Hippocampal formation (tissue), 2 donors: ENCODE data around the gene SLMAP.
A peak's percentile ranks its signal among the peaks of the same experiment; 100 is the strongest.

Experiments
- DNase-seq, 2 donors: peaks; one replicate each; lab custom pipeline; 2025; lab: John Stamatoyannopoulos, UW

Gene SLMAP

DNA sequence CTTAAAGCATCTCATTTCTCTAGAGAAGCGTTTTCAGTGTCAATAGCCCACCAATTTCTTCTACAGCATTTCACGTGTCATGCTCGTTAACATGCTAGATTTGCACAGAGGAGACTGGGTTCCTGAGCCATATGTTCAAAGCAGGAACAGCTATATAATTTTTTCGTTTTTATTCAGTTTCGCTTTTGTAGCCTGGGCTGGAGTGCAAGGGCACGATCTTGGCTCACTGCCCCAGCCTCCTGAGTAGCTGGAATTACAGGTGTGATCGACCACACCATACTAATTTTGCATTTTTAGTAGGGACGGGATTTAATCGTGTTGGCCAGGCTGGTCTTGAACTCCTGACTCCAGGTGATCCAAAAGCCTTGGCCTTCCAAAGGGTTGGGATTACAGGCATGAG, 6.6 kb upstream of the SLMAP start:
- no peak for DNase-seq

DNA sequence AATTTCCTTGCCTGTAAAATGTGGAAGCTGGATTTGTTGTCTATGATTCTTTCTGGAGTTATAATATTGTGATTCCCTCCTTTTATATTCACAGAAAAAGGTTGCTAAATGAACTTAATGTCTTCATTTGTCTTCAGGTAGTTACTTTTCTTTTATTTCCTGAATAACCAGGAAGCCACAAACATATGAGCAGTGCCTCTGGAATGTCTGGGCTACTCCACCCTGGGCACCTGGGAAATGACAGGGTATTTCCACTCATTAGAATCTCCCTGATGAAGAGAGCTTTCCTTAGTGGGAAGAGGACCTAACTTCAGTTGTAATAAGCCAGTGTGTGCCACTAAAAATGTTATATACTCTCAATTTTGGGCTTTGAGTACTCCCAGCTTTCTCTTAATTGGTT, 3.8 kb upstream of the SLMAP start:
- no peak for DNase-seq

DNA sequence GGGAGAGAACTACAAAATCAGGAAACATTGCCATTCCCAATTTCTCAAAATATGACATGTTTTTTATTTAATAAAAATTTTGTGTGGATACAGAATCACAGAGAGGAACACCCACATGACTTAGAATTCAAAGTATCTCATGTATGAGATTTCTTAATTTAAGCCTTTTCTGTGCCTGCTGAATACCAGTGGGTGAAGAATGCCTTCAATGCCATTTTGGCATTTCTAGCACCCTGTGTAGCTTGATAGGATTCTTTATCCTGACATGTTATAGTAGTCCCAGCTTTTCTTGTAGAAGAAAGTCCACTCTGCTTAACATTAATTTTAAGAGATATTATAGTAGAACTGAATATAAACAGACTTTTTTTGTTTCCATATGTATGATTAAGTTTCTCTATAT, 3.1 kb upstream of the SLMAP start:
- no peak for DNase-seq

DNA sequence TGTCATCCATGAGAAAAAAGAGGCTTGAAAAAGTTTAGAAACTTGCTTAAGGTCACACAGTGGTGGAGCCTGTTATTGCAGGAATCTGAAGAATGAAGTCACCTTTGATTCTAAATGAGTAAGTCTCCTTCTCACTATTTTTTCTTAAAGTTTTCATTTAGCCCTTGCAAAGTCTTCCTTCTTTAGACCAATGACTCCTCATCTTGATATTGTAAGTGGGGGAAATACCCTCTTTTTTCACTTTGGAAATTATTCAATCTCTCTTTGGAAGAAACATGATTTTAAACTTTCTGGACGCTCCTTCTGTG, 787 bp upstream of the SLMAP start:
- no peak for DNase-seq

DNA sequence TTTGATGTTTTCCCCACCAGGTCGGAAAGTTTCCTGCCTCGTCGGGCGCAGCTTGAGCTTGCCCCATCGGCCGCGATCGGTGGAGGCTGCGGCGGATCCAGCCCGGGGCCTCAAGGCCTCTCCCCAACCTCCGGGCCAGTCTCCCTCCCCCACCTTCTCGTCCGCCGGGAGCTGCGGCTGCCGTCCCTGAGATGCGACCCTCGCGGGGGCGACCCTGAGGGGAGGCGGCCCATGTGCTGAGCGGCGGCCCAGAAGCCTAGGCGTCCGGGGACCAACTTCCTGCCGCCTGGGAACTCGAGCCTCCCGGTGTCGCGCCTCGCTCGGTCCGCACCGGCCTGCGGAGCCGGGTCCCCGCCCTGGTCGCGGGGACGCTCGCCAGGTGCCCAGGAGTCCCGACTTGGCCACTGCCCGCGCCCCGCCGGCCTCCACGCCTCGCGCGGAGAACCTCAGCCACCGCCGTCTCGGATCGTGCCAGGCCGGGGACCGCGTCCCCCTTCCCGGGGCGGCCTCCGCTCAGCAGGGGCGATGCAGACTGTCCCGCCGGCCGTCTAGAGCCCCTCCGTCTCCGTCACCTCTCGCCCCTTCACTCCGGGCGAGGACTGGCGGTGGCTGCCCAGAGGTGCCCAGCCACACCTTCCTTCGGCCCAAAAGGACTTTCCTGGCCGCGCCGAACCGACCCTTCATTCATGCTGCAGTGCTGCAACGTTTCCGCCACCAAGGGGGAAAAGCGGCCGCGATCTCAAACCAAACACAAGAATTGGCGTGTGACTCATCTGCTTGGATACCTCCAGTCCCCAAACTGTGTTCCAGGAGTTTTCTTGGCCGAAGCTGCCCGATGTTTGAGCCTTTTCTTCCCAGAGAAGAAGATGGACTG, 656 bp downstream of the SLMAP start:
- peak in 1 of 2 donors; percentile 38 for DNase-seq

DNA sequence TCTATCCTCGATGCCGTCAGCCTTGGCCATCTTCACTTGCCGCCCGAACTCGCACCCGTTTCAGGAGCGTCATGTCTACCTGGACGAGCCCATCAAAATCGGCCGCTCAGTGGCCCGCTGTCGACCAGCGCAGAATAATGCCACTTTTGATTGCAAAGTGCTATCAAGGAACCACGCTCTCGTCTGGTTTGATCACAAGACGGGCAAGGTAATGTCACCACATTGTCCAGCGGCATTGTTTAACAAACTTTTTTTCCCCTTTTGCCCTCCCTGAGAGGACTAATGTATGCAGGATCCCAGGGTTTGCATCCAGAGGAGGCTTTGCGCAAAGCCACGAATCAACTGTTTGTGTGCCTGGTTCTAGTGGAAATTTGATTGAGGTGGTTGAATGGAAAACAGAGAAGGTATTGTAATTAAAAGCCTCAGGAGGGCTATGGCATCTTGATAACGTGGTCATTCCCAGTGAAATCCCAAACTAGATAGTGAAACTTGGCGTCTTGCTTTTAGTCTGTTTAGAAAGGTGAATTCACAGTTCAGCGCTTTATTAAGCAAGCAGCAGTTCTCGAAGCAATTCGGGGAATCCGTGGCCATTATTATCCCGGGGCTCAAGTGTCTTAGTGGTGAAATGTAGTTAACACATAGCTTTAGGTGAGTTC, 1.7 kb downstream of the SLMAP start:
- DNase-seq: no peak

DNA sequence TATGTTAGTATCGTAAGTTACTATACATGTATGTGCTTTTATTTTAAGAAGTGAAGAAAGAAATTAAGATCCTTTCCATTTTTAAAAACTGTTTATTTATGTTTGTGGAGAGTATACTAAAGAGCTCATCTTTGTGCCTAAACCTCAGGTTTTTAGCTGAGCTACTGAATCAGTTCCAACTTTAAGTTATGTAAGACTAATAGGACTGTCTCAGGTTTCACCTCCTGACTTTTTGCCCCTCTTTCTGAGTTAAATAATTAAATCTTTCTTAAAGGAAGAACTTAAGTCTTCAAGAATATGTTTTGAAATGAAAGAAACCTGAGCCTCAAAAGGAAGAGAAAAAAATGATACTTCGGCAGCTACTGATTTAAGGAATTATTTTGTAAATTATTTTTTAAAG, 2.6 kb downstream of the SLMAP start:
- no peak for DNase-seq

DNA sequence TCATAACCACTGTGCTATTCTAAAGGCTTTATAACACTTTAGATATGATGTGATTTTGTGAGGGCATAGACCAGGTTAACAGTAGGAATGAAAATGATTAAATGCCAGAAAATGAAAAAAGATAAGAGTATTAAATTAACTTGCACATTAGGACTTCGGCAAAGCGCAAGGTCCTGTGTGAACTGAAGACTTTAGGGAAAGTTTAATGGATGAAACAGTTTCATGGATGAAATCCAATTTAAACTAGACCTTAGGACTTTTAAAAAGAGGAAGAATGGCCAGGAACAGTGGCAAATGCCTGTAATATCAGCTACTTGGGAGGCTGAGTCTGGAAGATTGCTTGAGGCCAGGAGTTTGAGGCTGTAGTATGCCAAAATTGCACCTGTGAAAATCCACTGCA, 8.7 kb downstream of the SLMAP start:
- no peak for DNase-seq

DNA sequence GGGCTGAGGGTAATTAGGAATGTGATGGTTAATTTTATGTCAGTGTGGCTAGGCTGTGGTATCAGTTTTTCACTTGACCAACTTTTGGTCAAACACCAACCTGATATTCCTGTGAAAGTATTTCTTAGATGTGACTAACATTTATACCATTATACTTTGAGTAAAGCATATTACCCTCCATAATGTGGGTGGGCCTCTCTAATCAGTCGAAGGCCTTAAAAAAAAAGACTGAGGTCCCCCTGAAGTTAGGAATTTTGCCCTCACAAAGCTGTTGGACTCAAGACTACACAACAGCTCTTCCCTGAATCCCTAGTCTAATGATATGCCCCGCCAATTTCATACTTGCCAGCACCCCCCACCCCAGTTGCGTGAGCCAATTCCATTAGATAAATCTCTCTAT, 12.5 kb downstream of the SLMAP start:
- no peak for DNase-seq

DNA sequence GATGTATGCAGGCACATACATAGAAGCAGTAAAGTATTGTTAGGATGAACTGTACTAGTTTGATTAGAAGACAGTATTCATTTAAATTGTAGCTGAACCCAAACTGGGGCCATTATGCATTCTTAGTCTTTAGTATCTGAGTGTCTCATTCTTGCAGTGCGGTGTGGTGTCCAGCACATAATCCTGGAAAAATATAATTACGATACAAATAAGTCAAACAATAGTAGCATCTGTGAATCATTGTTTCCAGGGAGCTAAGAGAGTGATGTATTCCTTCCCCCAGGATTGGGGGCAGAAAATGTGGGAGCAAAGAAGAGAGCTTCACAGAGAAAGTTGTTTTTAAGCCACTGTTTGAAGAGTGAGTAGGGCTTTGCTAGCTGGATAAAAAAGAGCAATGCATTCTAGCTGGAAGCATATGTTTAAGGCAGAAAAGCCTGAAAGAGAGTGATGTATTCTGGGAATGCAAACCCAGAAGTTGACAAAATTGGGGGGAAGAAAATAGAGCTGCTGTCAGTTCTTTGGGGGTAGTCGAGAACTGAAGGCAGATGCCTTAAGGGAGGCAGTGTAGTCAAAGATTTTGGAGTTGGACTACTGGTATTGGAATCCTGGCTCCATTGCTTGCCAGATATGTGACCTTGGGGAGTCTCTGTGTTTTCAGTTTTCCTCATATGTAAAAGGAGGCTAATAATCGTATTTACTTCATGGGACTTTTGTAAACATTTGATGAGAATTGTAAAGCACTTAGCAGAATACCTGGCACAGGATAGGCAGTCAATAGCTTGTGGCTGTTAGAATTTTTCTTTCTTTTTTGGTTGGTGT, 14.1 kb downstream of the SLMAP start:
- DNase-seq: no peak

DNA sequence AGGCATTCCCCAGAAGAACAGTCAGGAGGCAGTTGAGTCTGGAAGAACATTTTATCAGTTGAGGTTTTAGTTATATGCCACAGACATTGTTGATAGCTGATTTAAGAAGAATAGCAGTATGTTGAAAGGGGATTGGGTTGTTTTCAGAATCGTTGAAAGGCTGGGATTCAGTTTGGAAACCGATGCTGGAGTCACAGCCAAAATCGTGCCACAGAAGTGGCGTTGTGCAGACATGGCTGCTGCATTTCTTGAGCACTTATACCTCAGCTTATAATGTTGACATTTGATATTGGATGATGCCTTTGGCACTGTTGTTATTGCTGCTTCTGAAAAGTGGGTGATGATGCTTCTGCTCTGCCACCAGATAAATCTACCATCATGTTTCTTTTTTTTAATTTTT, 16.1 kb downstream of the SLMAP start:
- DNase-seq: no peak

DNA sequence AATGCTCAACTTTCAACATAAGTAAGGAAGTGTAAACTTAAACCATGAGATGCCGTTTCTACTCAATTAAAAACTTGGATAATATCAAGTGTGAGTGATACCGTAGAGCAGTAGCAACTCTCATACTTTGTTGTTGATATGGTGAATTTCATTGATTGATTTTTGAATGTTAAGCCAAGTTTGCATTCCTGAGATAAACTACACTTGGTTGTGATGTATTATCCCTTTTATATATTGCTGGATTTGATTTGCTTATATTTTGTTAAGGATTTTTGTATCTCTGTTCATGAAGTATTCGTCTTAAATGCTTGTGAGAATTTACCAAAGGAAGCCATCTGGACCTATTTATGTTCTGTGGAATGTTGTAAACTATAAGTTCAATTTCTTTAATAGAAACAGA, 21.7 kb downstream of the SLMAP start:
- DNase-seq: no peak

DNA sequence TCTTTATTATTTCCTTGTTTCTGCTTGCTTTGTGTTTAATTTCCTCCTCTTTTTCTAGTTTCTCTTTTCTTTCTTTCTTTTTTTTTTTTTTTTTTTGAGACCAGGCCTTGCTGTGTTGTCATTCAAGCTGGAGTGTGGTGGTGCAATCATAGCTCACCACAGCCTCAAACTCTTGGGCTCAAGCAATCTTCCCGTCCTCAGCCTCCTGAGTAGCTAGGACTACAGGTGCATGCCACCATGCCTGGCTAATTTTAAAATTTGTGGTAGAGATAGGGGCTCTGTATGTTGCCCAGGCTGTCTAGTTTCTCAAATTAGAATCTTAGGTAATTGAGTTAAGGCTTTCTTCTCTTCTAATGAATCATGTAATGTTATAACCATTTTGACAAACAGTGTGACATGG, 22.4 kb downstream of the SLMAP start:
- DNase-seq: no peak

DNA sequence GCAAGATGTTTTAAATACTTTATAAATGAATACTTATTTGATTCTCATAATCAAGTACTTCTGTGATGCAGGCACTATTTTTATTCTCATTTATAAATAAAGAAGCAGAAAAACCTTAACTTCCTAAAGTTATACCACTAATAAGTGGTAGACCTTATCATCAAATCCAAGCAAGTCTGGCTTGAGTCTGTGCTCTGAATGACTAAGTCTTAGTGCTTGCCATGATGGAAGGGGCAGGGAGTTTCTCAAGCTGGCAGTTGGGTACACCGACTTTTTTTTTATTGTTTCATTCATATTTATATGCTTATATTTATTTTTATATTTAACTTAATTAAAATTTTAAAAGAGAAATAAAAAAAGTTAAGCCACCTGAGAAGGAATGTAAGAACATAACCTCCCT, 23.6 kb downstream of the SLMAP start:
- no peak for DNase-seq

DNA sequence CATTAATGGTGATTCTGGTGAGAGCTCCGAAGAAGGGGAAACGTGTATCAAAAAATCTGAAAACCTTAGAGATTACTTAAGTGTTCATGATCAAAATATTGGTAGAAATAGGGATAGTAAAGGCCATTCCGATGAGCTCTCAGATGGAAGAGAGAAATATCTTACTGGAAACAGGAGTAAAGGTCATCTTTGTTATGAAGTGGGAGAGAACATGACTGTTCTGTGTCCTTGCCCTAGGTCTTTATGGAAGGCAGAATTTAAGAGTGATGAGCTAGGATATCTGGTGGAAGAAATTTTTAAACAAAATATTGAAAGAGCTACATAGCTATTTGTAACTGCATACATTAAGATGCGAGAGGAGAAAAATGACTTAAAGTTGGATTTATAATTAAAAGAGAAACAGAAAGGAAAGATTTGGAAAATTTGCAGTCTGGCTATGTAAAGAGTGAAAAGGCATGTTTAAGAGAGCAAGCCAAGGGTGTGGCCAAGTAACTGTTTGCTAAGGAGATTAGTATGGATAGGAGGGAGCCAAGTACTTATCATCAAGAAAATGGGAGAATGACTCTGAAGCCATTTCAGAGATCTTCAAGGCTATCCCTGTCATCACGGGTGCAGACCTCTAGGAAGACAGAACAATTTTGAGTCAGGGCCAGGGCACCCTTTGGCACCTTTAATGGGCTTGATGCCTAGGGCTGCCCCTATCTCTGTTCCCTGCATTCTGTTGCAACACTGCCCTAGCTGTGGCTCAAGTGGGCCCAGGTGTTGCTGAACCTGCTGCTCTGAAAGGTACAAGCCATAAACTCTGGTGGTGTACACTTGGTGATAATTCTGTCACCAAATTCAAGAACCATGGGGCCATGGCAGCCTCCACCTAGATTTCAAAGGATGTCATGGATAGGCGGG, 27.3 kb downstream of the SLMAP start:
- DNase-seq: no peak

DNA sequence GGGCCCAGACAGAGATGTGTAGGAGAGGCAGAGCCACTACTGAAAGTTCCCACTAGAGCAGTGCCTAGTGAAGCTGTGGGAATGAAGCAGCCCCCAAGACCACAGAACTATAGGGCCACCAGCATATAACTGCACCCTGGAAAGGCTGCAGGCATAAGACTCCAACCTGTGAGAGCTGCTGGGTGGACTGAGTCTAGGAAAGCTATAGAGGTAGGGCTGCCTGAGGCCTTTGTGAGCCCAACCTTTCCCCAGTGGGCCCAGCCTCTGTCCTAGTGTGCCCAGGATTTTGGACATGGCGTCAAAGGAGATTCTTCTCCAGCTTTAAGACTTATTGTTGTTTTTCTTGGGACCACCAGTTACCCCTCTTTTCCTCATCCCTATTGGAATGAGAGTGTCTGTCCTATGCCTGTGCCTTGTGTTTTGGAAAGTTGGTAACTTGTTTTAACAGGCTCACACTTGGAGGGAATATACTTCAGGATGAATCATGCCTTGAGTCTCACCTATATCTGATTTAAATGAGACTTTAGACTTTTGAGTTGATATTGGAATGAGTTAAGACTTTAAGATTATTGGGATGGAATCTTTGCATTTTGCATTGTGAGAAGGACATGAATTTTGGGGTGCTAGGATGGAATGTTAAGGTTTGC, 28.1 kb downstream of the SLMAP start:
- DNase-seq: no peak

DNA sequence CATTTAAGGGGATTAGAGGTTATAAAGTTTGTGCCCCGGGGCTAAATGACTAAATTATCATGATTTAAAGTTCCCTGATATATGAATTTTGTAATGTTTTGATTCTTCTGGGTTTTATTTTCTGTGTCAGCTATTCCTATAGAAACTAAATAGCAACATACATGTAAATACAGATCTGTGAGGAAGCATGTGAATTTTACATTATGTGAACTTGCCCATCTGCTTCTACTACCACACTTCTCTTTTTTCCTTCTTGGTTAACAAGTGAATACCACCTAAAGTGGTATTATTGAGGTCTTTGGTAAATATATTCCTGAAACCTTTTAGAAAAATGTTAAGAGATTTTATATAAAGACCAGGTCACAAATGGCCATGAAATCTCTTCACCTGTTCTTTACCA, 29.3 kb downstream of the SLMAP start:
- DNase-seq: no peak

DNA sequence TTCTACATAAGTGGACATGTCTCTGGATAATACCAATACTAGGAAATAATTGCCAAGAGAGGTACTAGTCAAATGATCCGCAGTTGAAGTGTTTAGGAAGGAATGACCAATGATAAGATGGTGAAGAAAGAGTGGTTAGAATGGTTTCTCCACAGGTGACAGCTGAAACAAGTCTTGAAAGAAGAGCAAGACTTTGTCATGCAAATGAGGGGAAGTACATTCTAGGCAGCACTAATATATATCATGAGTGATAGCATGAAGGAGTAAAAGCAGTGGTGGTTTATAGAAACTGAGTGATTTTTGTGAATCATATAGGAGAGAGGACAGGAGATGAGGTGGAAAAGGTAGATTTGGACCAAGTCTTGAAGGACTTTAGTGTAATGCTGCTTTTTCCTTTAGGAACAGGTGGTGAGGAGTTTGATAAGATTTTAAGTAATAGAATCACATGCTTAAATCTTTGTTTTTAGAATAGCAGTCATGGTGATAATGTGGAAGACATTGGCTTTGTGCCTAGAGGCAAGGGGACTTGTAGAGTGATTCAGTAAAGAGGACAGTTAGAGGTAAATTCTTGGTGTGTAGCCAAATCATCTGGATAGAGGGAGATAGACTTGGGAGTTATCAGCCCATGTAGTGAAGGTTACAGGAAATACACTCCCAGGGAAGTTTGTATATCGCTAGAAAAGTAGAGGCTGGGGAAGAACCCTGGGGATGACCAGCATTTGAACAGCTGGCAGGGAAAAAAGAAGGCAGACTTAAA, 31.9 kb downstream of the SLMAP start:
- no peak for DNase-seq

DNA sequence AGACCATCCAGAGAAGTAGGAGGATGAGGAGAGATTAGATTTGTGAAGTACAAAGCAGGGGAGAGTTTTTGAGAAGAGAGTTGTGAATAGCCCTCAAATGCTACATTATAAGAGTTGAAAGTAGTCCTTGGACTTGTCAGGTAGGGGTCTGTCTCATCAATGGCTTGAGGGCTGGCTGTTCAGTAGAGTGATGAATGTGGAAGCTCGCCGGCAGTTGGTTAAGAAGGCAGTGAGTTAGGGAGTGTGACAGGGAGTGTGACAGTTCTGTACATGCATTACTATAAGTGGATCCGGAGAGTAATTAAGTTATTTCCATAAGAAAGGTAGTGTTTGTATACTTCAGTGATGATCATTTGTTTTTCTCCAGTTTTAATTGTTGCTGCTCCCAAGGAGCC, 32.5 kb downstream of the SLMAP start:
- no peak for DNase-seq

DNA sequence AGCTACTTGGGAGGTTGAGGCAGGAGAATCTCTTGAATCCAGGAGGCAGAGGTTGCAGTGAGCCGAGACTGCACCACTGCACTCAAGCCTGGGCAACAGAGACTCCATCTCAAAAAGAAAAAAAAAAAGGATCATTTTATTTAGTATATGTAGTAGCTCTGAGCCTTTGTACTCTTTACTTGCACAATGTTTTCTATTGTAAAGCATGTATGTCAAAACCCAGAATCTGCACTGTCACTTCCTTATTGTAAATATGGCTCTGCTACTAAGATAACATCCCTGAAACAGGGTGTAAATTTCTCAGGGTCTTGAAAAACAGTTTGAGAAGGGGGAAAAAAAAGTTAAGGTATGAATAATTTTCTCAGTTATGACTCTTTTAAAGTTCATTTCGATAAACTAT, 35.1 kb downstream of the SLMAP start:
- DNase-seq: no peak

DNA sequence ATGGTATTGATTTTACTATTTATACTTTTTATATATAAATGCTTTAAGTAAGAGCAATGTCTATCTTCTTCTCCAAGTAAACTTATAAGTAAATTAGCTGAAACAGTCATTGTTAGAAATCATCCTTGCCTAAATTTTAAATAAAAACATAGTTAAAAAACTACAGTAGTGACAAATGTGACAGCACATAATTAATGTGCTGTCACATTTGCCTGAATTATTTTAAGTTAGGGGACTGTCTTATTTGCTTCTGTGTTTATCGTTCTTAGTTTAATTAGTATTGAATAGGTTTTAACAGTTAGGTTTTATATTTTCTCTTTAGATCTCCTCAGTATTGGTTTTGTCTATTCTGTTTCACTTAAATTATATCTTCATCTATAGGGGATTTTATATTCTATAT, 36.1 kb downstream of the SLMAP start:
- DNase-seq: no peak
